SJCRH30 (cell line): ENCODE data around the gene FEZF1. TPM values are rescaled to one million over a fixed set of nuclear protein-coding genes. Genes with fewer than 3 reads are reported as not detected.

ENCODE experiments used
- DNase-seq, 2 experiments: peaks; one replicate each; pipeline ENCODE4 v3.0.0-alpha.2; 2015 to 2020
- H3K27ac ChIP-seq: fragments of 250-450 bp; sonication (Bioruptor Pico); 2 replicates; pipeline ENCODE4 v1.5.1; 2020; ENCODE audit warnings: mild to moderate bottlenecking, moderate library complexity
- H3K27me3 ChIP-seq: fragments of 250-450 bp; sonication (Bioruptor Pico); 2 replicates; pipeline ENCODE4 v1.5.1; 2020; ENCODE audit warnings: mild to moderate bottlenecking, moderate library complexity
- H3K36me3 ChIP-seq: fragments of 250-450 bp; sonication (Bioruptor Pico); 2 replicates; pipeline ENCODE4 v1.5.1; 2020; ENCODE audit warnings: mild to moderate bottlenecking, moderate library complexity
- H3K4me1 ChIP-seq: fragments of 250-450 bp; sonication (Bioruptor Pico); 2 replicates; pipeline ENCODE4 v1.5.1; 2020; ENCODE audit warnings: mild to moderate bottlenecking, moderate library complexity
- H3K4me3 ChIP-seq: fragments of 250-450 bp; sonication (Bioruptor Pico); 2 replicates; pipeline ENCODE4 v1.5.1; 2020; ENCODE audit warnings: mild to moderate bottlenecking, moderate library complexity
- H3K9me3 ChIP-seq: fragments of 250-450 bp; sonication (Bioruptor Pico); replicated peaks from 2 replicates; pipeline ENCODE4 v1.5.1; 2020; ENCODE audit warnings: mild to moderate bottlenecking, moderate library complexity
- total RNA-seq: library from RNA; depleted of rRNA; stranded (reverse); fragments of >200 nt; shearing (Covaris generic); gene quantifications from 2 replicates; pipeline ENCODE4 v1.2.3, GENCODE V29; 2014; rRNA removed

FEZF1 gene
- not detected in 2 replicates for total RNA-seq

DNA sequence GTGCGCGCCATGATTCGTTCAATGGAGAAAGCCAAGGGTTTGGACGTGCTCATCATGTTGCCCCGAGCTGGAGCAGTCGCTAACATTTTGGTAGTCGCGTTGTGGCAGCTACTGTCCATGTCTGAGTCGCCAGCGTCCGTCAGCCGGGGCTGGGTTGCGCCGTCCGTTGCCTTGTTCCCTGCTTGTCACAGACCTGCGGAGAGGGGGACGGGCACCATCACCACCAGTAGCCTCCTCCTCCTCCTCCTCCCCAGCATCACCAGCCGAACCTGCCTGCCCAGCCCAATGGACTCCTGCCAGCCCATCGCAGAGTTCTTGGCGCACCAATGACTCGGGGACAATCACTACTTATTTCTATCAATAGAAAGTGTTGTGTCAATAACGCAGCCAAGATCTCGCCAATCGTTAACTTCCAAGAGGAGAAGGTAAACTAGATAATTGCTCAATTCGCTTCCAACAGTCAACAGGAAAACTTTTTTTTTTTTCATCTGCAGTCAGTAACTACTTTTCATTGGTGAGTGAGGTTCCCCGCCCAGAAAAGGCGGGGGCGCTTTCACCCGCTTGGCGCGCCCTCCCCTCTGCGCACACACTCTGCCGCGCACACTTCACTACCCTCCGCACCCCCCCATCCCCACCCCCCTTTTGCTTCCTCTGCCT, at the start of gene FEZF1:
FEZF1 (minus strand) TSS at position 432 of the 657 bp plus-strand sequence; CDS start at position 119, 313 bp downstream.
- no peaks in the 10 kb centered on the region for H3K4me1 ChIP-seq
- H3K27ac ChIP-seq, result no peak within 1 kb of the TSS
- H3K9me3 ChIP-seq, result no peaks in the 10 kb centered on the region
- H3K4me3 ChIP-seq, result no peak within 1 kb of the TSS
- no peak for DNase-seq
- H3K36me3 ChIP-seq, result no peaks in the 10 kb centered on the region
- peaks cover 14% of the 10 kb centered on the region for H3K27me3 ChIP-seq

DNA sequence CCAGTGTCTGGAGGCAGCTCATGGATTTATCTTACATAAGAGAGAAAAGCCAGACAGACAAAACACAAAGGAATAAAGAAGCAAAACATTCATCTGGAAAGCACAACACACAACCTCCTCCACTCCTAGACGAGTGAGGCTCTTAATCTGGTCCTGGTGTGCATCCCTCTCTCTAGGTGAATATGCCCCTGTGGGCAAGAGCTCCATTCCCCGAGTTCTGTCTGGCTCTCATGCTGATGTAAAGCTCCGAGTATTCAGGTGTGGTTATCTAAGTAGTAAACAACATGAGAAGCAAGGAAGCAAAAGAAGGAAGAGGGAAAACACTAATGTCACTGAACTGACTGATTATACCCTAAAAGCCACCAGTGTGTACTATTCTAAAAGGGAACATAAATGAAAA, 47.9 kb upstream of the FEZF1 start:
- H3K27ac ChIP-seq, result no peak overlapping the region
- H3K4me1 ChIP-seq, result no peaks in the 10 kb centered on the region
- H3K27me3 ChIP-seq, result peaks cover 3% of the 10 kb centered on the region; the same call in 1 of the 2 replicates
- no peak for DNase-seq
- H3K9me3 ChIP-seq, result 0 out of 2 replicates have a peak, but pooled peaks cover 2% of the 10 kb centered on the region
- H3K4me3 ChIP-seq, result no peak overlapping the region
- H3K36me3 ChIP-seq, result no peaks in the 10 kb centered on the region

DNA sequence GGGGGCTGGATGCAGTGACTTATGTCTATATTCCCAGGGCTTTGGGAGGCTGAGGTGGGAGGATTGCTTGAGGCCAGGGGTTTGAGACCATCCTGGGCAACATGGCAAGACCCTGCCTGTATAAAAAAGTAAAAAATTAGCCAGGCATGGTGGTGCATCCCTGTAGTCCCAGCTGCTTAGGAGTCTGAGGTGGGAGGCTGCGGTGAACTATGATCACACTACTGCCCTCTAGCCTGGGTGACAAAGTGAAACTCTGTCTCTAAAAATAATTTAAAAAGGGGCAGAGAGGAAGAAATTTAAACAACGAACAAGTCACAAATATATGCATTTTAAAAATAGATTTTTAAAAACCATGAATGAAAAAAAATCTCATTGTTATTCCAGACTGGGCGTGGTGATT, 46.2 kb upstream of the FEZF1 start:
- Histone ChIP-seq H3K36me3 (no peaks in the 10 kb centered on the region), H3K9me3 (0 out of 2 replicates have a peak, but pooled peaks cover 2% of the 10 kb centered on the region), H3K27me3 (peaks cover 3% of the 10 kb centered on the region), H3K27ac (no peak overlapping the region), H3K4me3 (no peak overlapping the region), H3K4me1 (no peaks in the 10 kb centered on the region)
- DNase-seq, result no peak

DNA sequence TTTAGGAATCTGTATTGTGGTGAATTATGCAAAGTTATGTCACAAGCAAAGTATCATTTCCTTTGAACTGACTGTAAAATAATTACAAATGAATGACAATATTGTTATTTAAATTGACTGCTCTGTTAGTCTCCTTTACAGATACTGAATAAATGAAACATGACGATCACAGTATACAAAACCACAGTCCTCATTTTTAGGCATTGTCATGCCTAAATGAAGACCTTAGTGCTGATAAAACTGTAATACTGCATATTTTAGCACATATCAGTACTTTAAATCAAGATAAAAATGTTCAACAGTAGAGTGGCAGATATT, 39.7 kb upstream of the FEZF1 start:
- H3K27ac ChIP-seq, result no peak overlapping the region
- peaks cover 3% of the 10 kb centered on the region for H3K27me3 ChIP-seq
- H3K4me3 ChIP-seq, result no peak overlapping the region
- H3K4me1 ChIP-seq, result no peaks in the 10 kb centered on the region
- no peak for DNase-seq
- no peaks in the 10 kb centered on the region for H3K36me3 ChIP-seq
- 0 out of 2 replicates have a peak, but pooled peaks cover 2% of the 10 kb centered on the region for H3K9me3 ChIP-seq

DNA sequence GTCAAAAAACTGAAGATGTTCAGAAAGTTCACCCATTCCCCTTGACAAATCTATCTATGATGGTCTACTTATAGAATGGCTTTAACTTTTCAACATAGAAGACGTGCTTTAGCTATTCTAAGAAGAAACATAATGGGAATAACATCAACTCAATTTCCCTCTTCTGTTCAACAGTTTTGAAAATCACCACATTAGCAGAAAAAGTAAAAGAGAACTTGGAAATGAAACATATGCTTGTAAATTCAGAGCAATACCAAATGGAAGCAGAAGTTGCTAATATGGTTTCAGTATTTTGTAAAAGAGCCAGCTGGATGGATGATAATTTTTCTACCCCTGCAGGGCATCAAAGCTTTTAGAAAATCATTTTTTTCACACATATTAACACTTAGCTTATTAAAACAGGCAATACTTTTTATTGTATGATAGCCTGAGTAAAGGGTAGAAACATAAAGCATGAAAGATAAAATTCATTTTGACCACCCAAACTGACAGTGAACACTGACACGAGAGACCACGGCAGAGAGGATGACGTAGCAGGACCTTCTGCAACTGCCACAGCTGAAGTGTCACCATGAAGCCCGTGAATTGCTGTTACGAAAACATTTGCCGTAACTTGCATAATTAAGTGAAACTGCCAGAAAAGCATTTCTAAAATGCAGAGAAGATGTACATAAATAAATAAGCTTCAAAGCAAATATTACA, 39.2 kb upstream of the FEZF1 start:
- Histone ChIP-seq H3K4me3 (no peak overlapping the region), H3K27ac (no peak overlapping the region), H3K36me3 (no peaks in the 10 kb centered on the region), H3K4me1 (no peaks in the 10 kb centered on the region), H3K9me3 (0 out of 2 replicates have a peak, but pooled peaks cover 2% of the 10 kb centered on the region), H3K27me3 (peaks cover 3% of the 10 kb centered on the region)
- DNase-seq, result no peak

DNA sequence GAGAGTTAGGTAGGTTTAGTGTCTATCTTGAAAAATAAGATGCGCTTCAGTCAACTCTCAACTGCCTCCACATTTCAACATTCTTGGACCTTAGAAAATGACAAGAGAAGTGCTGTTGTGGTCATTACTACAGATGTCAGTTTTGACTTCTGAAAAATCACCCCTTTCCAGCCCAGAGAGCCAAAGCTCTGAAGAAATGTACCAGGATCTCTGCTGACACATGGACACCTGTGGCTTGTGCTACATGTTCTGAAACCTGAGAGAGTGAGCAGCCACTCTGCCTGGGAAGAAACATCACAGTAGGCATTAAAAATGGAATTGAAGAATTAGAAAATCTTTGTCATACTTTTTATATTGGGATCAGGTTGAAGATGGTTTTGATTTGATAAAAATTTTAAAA, 35.9 kb upstream of the FEZF1 start:
- 0 out of 2 replicates have a peak, but pooled peaks cover under 1% of the 10 kb centered on the region for H3K27me3 ChIP-seq
- H3K27ac ChIP-seq, result no peak overlapping the region
- no peaks in the 10 kb centered on the region for H3K4me1 ChIP-seq
- no peaks in the 10 kb centered on the region; the same call in 1 of the 2 replicates for H3K9me3 ChIP-seq
- H3K4me3 ChIP-seq, result no peak overlapping the region
- H3K36me3 ChIP-seq, result no peaks in the 10 kb centered on the region
- no peak for DNase-seq

DNA sequence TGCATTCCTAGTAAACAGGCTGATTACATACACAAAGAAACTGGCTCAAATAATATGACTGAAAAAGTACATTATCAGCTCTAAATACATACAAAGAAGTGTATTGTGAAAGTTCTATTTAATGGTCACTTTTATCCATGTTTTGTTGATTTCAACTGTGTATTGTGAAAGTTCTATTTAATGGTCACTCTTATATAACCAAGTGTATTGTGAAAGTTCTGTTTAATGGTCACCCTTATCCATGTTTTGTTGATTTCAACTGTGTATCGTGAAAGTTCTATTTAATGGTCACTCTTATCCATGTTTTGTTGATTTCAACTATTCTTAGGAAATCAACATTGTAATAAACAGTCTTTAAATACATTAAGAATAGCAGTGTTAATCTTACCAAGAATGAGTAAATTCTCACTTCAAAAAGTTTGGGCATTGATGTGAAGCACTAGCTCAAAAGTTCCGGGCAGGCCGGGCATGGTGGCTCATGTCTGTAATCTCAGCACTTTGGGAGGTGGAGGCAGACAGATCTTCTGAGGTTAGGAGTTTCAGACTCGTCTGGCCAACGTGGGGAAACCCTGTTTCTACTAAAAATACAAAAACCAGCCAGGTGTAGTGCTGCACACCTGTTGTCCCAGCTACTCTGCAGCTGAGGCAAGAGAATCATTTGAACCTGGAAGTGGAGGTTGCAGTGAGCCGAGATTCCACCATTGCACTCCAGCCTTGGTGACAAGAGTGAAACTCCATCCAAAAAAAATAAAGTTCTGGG, 34.8 kb upstream of the FEZF1 start:
- no peak for DNase-seq
- H3K9me3 ChIP-seq, result no peaks in the 10 kb centered on the region; the same call in 1 of the 2 replicates
- no peak overlapping the region for H3K4me3 ChIP-seq
- H3K27me3 ChIP-seq, result no peaks in the 10 kb centered on the region
- H3K36me3 ChIP-seq, result no peaks in the 10 kb centered on the region
- H3K27ac ChIP-seq, result no peak overlapping the region
- no peaks in the 10 kb centered on the region for H3K4me1 ChIP-seq

DNA sequence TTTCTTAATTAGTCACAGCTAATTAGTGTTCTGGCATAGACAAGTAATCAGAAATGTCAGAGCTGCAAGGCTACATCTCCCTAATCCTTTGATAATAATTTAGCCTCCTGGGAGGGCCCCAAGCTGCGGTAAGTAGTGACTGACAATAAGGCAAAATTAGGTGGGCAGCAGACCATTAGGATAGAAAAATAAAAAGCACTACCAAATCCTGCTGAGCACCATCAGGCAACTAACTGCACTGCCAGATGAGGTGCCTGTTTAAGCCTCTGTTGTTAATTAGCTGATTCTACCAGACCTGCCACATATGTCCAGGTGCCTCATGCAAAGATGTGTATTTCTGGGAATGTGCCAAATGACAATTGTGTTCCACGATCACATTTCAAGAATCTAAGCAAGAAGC, 32.5 kb upstream of the FEZF1 start:
- no peaks in the 10 kb centered on the region for H3K27me3 ChIP-seq
- no peaks in the 10 kb centered on the region for H3K36me3 ChIP-seq
- no peaks in the 10 kb centered on the region for H3K4me1 ChIP-seq
- H3K27ac ChIP-seq, result no peak overlapping the region
- DNase-seq, result no peak
- no peak overlapping the region for H3K4me3 ChIP-seq
- H3K9me3 ChIP-seq, result no peaks in the 10 kb centered on the region; the same call in 1 of the 2 replicates

DNA sequence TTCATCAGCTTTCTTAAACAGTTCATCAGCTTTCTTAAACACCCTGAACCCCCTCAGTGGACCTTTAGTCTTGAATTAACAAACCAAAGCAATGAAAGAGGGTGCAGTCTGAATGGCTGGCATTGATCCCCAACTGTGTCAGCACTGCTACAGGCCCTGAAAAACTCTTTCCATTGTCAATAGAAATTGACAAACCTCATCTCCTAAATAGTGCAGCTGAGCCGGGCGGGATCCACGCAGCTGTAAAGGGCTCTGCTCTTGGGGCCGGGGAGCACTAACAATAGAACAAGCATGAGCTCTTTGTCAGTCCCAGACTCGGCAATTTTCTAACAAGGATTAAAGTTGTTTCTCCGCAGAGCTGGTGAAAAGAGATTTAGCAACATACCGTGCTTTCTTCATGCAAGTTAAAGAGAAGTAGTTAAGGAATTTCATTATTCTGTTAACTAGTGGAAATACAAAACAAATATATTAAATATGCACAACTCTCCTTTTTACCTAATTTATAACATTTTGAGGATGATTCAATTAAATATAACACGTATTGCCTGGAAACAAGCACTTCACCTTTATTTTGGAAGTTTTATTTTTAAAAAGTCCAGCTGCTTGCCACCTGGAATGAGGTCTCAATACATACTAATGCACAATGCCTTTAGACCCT, 24.7 kb upstream of the FEZF1 start:
- Histone ChIP-seq H3K27me3 (peaks cover 7% of the 10 kb centered on the region; the same call in 1 of the 2 replicates), H3K4me3 (no peak overlapping the region), H3K4me1 (no peaks in the 10 kb centered on the region), H3K27ac (no peak overlapping the region), H3K36me3 (no peaks in the 10 kb centered on the region), H3K9me3 (no peaks in the 10 kb centered on the region)
- no peak for DNase-seq

DNA sequence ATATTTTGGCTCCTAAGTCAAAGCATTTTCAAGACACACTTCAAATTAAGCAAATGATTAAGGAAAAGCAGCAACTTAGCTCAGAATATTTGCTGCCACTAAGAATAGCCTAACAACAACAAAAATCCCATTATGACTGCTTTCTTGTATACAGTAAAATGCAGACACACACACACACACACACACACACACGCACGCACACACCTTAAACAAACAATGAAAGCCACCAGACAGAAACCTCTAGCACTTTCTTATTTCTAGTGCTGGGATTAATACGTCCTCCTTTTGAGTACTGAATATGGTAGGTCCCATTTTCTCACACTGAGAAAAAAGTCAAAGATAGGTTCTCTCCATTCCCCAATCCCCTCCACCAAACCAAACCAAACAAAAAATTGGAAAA, 23.4 kb upstream of the FEZF1 start:
- Histone ChIP-seq H3K9me3 (no peaks in the 10 kb centered on the region), H3K27me3 (peaks cover 7% of the 10 kb centered on the region; the same call in 1 of the 2 replicates), H3K27ac (no peak overlapping the region), H3K4me3 (no peak overlapping the region), H3K4me1 (no peaks in the 10 kb centered on the region), H3K36me3 (no peaks in the 10 kb centered on the region)
- no peak for DNase-seq

DNA sequence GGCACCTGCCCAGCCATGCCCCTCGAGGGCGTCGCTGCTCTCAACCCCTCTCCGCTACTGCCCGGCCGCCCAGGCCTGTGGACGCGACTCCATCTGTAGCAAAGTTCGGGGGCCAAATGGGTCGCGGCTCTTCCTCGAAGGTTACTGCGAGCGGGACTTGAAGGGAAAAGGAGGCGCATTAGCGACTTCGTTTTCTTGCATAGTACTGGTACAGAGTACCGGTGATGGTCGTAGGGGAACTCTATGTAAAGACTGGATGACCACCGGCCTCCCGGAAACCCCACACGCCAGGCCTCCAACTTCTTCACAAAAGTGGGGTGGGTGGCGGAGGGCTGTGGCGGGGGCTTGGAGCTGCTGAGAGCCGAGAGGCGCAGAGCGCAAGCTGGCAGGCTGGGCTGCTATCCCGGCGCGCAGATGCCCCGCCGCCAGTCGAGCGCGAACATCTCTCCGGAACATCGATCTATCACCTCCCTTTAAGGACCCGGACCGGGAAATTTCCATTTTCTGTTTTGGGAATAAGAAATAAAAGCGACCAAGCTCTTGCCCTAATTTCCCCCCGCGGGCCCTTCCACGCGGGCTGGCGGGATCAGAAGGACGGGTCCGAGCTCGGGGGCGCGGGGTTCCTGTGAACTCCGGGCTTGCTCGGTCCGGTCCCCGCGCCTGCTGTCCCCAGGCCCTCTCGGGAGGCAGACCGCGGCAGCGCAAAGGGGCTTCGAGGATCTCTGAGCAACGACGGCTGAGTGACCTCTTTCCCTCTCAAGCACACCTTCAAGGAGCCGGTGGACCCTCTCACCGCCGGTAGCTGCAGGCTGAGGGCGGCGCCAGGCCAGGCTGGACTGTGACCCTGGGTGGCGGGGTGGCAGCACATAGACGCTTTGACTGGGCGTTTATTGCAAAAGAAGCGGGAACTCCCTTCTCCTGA, 12.2 kb upstream of the FEZF1 start:
- no peak for DNase-seq
- H3K9me3 ChIP-seq, result no peaks in the 10 kb centered on the region
- H3K4me3 ChIP-seq, result no peak overlapping the region
- peaks cover 18% of the 10 kb centered on the region; the same call in 1 of the 2 replicates for H3K27me3 ChIP-seq
- H3K36me3 ChIP-seq, result no peaks in the 10 kb centered on the region
- no peaks in the 10 kb centered on the region for H3K4me1 ChIP-seq
- no peak overlapping the region for H3K27ac ChIP-seq

DNA sequence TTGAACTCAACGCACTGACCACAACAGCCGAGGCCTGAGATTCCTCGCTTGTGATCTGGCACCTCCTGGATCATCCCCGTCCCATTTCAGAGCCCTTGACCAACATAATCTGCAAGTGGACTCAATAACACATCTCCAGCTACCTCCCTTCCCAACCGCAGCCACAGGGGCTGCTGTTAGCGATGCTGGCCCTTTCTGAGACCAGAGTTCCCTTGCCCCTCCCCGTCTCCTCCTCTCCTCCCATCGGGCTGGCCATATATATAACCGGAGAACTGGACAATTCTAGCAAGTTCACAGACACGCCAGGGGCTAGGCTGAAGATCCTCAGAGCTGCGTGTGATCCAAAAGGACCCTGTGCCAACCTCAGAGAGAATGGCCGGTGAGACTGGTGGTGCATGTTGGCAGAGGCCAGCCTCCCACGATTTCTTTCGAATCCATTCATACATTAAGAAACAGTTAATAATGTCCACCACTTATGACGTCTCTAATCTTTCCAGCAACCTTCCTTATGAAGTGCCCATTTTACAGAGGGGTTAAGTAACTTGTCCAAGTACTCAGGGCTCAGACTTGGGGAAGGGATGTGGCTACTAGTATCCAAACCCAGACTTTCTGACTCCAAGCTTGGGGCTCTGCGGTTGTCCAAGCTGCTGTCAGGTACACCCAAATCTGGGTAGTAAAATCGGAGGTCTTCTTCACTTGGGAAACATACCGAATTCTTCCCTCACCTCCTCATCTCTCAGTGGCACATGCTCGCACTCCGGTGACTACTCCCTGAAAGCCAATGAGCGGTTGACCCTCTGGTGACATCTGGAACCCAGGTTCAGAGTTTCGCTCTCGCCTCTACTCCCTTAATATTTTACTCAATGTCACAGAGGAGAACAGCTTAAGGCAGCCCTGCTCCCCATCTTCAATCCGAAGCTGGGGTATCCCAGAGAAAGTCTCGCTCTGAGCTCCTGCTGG, 11.2 kb upstream of the FEZF1 start:
- DNase-seq, result no peak
- Histone ChIP-seq H3K4me1 (no peaks in the 10 kb centered on the region), H3K9me3 (no peaks in the 10 kb centered on the region), H3K4me3 (no peak overlapping the region), H3K36me3 (no peaks in the 10 kb centered on the region), H3K27me3 (peaks cover 18% of the 10 kb centered on the region; the same call in 1 of the 2 replicates), H3K27ac (no peak overlapping the region)

DNA sequence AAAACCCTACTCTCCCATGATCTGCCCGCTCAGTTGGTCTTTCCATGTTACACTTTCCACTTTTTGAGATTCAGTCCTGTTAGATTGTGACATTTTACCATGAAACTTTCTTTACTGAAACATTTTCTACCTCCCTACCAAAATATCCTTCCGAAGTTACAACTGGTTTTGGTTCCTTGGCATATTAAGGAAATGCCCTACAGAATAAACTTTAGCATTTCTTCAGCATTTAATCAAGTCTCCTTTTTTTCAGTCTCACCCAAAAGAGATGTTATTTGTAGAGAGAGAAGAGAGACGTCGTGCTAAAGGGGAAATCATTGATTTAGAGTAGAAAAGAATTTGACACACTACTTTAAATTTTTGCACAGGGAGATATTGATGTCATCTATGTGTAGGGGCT, 9.7 kb upstream of the FEZF1 start:
- H3K4me3 ChIP-seq, result no peak overlapping the region
- H3K27ac ChIP-seq, result no peak overlapping the region
- no peaks in the 10 kb centered on the region for H3K9me3 ChIP-seq
- H3K27me3 ChIP-seq, result peaks cover 22% of the 10 kb centered on the region; the same call in 1 of the 2 replicates
- no peaks in the 10 kb centered on the region for H3K4me1 ChIP-seq
- no peaks in the 10 kb centered on the region for H3K36me3 ChIP-seq
- no peak for DNase-seq
